Panc1 (cell line): Measurements from ENCODE around the gene VSIG8. TPM values are rescaled to one million over a fixed set of nuclear protein-coding genes. Genes with fewer than 3 reads are reported as not detected.

Source experiments
- ATAC-seq: fragments of 200-7000 bp; cut with Tn5 transposase; 2 replicates; pipeline ENCODE4 v1.9.1; 2020; ENCODE audit warnings: mild to moderate bottlenecking, moderate library complexity
- BruUV-seq: library from RNA; stranded (reverse); fragments of 400-500 nt; replicated peaks from 2 replicates; lab custom pipeline; 2021; lab: Mats Ljungman, UMichigan
- CTCF ChIA-PET: fragments of 300-600 bp; sonication (Branson Sonifier 250); formaldehyde crosslinking; loops from one replicate; lab custom pipeline; 2022; ENCODE audit warnings: antibody characterized with exemption; lab: Charles Lee
- POLR2A ChIA-PET: fragments of 300-600 bp; sonication (Branson Sonifier 250); formaldehyde crosslinking; loops from one replicate; lab custom pipeline; 2022; ENCODE audit warnings: antibody characterized with exemption; lab: Charles Lee
- DNase-seq: peaks from one replicate; pipeline ENCODE4 v3.0.0-alpha.2; 2010; ENCODE audit warnings: low read depth, low spot score
- H3K27ac ChIP-seq: 2 replicates; pipeline ENCODE4 v1.5.1; 2011; ENCODE audit warnings: mild to moderate bottlenecking, low read length, inconsistent platforms
- H3K27me3 ChIP-seq: fragments of 200-500 bp; sonication (Bioruptor generic); 2 replicates; pipeline ENCODE4 v1.6.0; 2014; ENCODE audit warnings: low read length, inconsistent platforms; ENCODE audit not compliant: control insufficient read depth, insufficient read depth
- H3K36me3 ChIP-seq: fragments of 200-500 bp; sonication (Bioruptor generic); 2 replicates; pipeline ENCODE4 v1.5.1; 2014; ENCODE audit warnings: inconsistent platforms, mild to moderate bottlenecking, low read length, moderate library complexity; ENCODE audit not compliant: control insufficient read depth, insufficient read depth
- H3K4me1 ChIP-seq: 2 replicates; pipeline ENCODE4 v1.5.1; 2011; ENCODE audit warnings: inconsistent platforms, mild to moderate bottlenecking, low read length, moderate library complexity; ENCODE audit not compliant: control insufficient read depth, insufficient read depth
- H3K4me3 ChIP-seq, 2 experiments: 2 replicates each; pipeline ENCODE4 v1.5.1; 2011 to 2012; ENCODE audit warnings: low read depth in 2 of 2, low read length in 2 of 2, mild to moderate bottlenecking in 2 of 2, inconsistent platforms in 1 of 2, moderate library complexity in 1 of 2
- H3K9me3 ChIP-seq: fragments of 200-500 bp; sonication (Bioruptor generic); 2 replicates; pipeline ENCODE4 v1.5.1; 2014; ENCODE audit warnings: low read depth, mild to moderate bottlenecking, inconsistent platforms, low read length, moderate library complexity; ENCODE audit not compliant: control insufficient read depth, insufficient read depth
- CTCF ChIP-seq: fragments of 450-650 bp; IDR thresholded peaks from 2 replicates; pipeline ENCODE4 v1.5.1; 2017; ENCODE audit warnings: mild to moderate bottlenecking
- POLR2AphosphoS5 ChIP-seq: IDR thresholded peaks from 2 replicates; pipeline ENCODE4 v1.6.1; 2012; ENCODE audit warnings: mild to moderate bottlenecking, low read depth, low read length, moderate library complexity
- SIN3A ChIP-seq: IDR thresholded peaks from 2 replicates; pipeline ENCODE4 v1.6.1; 2012; ENCODE audit warnings: low read depth, mild to moderate bottlenecking, low read length, moderate library complexity, borderline replicate concordance; ENCODE audit not compliant: insufficient read depth
- TCF7L2 ChIP-seq: IDR thresholded peaks from 2 replicates; pipeline ENCODE4 v1.6.1; 2011; ENCODE audit warnings: mild to moderate bottlenecking, low read depth, low read length, inconsistent platforms
- in situ Hi-C: cut with HindIII; loops from 2 replicates; pipeline ENCODE4 v1.10.0; 2016; ENCODE audit warnings: low sequenced_read_pairs, low pct_unique_long_range_greater_than_20kb
- intact Hi-C: fragments of 100-400 bp; cut with micrococcal nuclease; formaldehyde crosslinking; loops from one replicate; pipeline ENCODE4 v1.10.0; 2022; ENCODE audit not compliant: unreplicated experiment
- total RNA-seq: library from RNA; stranded (reverse); gene quantifications from one replicate; pipeline ENCODE4 v1.2.1, GENCODE V29; 2021; ENCODE audit not compliant: unreplicated experiment
- TF ChIP-seq, protein P1 (sequence below), 2 experiments: IDR thresholded peaks; 2 replicates each; pipeline ENCODE4 v1.6.1; 2011 to 2012; ENCODE audit warnings: low read depth in 2 of 2, control low read depth in 1 of 2, low read length in 1 of 2, mild to moderate bottlenecking in 1 of 2, moderate library complexity in 1 of 2; ENCODE audit not compliant: insufficient read depth in 1 of 2

Gene VSIG8
- total RNA-seq, 1 experiment from 2014 or later, result not detected

DNA sequence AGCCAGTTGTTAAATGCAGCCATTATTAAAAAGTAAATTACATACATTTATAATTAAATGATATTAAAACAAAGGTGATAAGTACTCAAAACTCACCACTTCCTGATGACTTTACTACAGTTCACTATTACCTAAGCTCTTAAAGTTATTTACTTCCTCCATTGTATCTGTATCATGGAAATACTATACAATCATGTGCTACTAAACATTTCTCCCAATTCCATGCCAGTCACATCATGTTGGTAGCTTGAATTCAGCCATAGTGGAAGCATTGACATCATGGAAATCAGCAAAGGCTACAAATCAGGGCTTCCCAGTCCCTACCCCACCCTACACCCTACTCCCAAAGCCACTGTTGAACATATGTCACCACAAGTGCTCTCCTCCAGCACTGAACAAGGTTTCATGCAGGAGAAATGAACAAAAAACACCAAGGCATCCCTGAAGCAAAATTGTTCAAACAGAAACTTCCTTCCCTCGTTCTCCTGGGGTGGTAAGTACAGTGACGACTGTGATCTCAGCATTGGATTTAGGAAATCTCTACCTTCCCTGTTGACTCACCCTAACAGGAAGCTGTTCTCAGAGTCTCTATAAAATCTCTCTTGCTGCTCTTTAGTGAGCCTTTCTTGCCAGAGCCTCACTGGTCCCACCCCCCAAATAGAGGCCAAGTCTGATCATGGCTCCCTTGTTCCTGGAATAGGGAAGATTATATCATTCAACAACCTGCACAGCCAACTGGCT lies 12.7 kb downstream of the VSIG8 start:
- DNase-seq (no peak), ATAC-seq (no peak)
- H3K9me3 ChIP-seq, result no peaks in the 10 kb centered on the region
- H3K4me1 ChIP-seq, result peaks cover 6% of the 10 kb centered on the region; the same call in 1 of the 2 replicates
- H3K27me3 ChIP-seq, result no peaks in the 10 kb centered on the region
- H3K36me3 ChIP-seq, result no peaks in the 10 kb centered on the region
- in situ Hi-C loops (no loop called here), intact Hi-C loops (no loop called here)
- H3K4me3 ChIP-seq, result no peak overlapping the region
- ChIA-PET POLR2A (no interaction called here), CTCF (no interaction called here)
- no peak overlapping the region for H3K27ac ChIP-seq
- no peak for TF ChIP-seq TCF7L2
- TF ChIP-seq POLR2AphosphoS5, result no peak
- TF ChIP-seq, protein P1, sequence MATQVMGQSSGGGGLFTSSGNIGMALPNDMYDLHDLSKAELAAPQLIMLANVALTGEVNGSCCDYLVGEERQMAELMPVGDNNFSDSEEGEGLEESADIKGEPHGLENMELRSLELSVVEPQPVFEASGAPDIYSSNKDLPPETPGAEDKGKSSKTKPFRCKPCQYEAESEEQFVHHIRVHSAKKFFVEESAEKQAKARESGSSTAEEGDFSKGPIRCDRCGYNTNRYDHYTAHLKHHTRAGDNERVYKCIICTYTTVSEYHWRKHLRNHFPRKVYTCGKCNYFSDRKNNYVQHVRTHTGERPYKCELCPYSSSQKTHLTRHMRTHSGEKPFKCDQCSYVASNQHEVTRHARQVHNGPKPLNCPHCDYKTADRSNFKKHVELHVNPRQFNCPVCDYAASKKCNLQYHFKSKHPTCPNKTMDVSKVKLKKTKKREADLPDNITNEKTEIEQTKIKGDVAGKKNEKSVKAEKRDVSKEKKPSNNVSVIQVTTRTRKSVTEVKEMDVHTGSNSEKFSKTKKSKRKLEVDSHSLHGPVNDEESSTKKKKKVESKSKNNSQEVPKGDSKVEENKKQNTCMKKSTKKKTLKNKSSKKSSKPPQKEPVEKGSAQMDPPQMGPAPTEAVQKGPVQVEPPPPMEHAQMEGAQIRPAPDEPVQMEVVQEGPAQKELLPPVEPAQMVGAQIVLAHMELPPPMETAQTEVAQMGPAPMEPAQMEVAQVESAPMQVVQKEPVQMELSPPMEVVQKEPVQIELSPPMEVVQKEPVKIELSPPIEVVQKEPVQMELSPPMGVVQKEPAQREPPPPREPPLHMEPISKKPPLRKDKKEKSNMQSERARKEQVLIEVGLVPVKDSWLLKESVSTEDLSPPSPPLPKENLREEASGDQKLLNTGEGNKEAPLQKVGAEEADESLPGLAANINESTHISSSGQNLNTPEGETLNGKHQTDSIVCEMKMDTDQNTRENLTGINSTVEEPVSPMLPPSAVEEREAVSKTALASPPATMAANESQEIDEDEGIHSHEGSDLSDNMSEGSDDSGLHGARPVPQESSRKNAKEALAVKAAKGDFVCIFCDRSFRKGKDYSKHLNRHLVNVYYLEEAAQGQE (IDR thresholded peaks at IDR 0.05; ENCODE audit: insufficient read depth in 1 of 2, low read depth in 2 of 2, low read length in 1 of 2), result no peak
- TF ChIP-seq SIN3A, result no peak
- no peak for TF ChIP-seq CTCF
- no TSS peak for BruUV-seq

GRCh38 chr1:159848326-159848725 lies 14.1 kb downstream of the VSIG8 start:
- TF ChIP-seq TCF7L2 (no peak), SIN3A (no peak), CTCF (no peak), POLR2AphosphoS5 (no peak)
- TF ChIP-seq, protein P1 (IDR thresholded peaks at IDR 0.05; ENCODE audit: insufficient read depth in 1 of 2, low read depth in 2 of 2, low read length in 1 of 2), result no peak
- no peak overlapping the region for H3K27ac ChIP-seq
- no peaks in the 10 kb centered on the region for H3K36me3 ChIP-seq
- ChIA-PET CTCF (no interaction called here), POLR2A (no interaction called here)
- no peak for DNase-seq
- H3K9me3 ChIP-seq, result no peaks in the 10 kb centered on the region
- no peaks in the 10 kb centered on the region for H3K4me1 ChIP-seq
- H3K4me3 ChIP-seq, result no peak overlapping the region
- no peak for ATAC-seq
- BruUV-seq, result no TSS peak
- no peaks in the 10 kb centered on the region for H3K27me3 ChIP-seq
- intact Hi-C loops, result no loop called here
- in situ Hi-C loops, result no loop called here
